Sigmoid colon (tissue), 4 donors: ENCODE measurements around the gene AIF1.

Experiments
- CTCF ChIP-seq, 4 experiments: fragments of 450-650 bp in 3 of 4; fragments of 200-600 bp in 1 of 4; IDR thresholded peaks; one replicate each; pipeline ENCODE4 v1.5.1; 2016 to 2019; ENCODE audit warnings: antibody characterized with exemption in 4 of 4, mild to moderate bottlenecking in 3 of 4, moderate library complexity in 2 of 4
- EP300 ChIP-seq, 4 donors: sonication (generic); formaldehyde crosslinking; IDR thresholded peaks; one replicate each; pipeline ENCODE4 v1.6.1; 2017; ENCODE audit warnings: antibody characterized with exemption in 4 of 4
- POLR2A ChIP-seq, 2 donors: fragments of 450-650 bp; IDR thresholded peaks; one replicate each; pipeline ENCODE4 v1.6.1; 2016; ENCODE audit warnings: antibody characterized with exemption in 2 of 2, mild to moderate bottlenecking in 2 of 2, moderate library complexity in 2 of 2
- POLR2AphosphoS5 ChIP-seq, 4 donors: sonication (generic); formaldehyde crosslinking; IDR thresholded peaks; one replicate each; pipeline ENCODE4 v1.6.1; 2017; ENCODE audit warnings: antibody characterized with exemption in 4 of 4

- no peak for TF ChIP-seq POLR2A (IDR thresholded peaks at IDR 0.05)
- no peak for TF ChIP-seq CTCF (IDR thresholded peaks at IDR 0.05)
- no peak for TF ChIP-seq EP300 (IDR thresholded peaks at IDR 0.05)
- TF ChIP-seq POLR2AphosphoS5 (IDR thresholded peaks at IDR 0.05): no peak
These were observed 43.2 kb downstream of the AIF1 start for GRCh38 chr6:31658158-31658688.
